Neural cell (in vitro differentiated cells): Measurements from ENCODE around the gene GABBR2. TPM values are rescaled to one million over a fixed set of nuclear protein-coding genes. Genes with fewer than 3 reads are reported as not detected.

ENCODE experiments used
- H2AFZ ChIP-seq: fragments of 200-600, 300-800 bp; sonication (generic), shearing (Covaris generic); 2 replicates; pipeline ENCODE4 v1.6.0; 2014; ENCODE audit warnings: low read depth, mild to moderate bottlenecking, antibody characterized with exemption, low read length, moderate library complexity
- H3F3A ChIP-seq: fragments of 200-600 bp; shearing (Covaris generic); 2 replicates; pipeline ENCODE4 v1.6.1; 2016; ENCODE audit warnings: mild to moderate bottlenecking, moderate library complexity, mixed read lengths, antibody characterized with exemption, low read length; ENCODE audit not compliant: insufficient read depth, poor library complexity, severe bottlenecking
- H3K27ac ChIP-seq: fragments of 200-600, 300-800 bp; sonication (generic), shearing (Covaris generic); 2 replicates; pipeline ENCODE4 v1.5.1; 2014; ENCODE audit warnings: mild to moderate bottlenecking, low read length, moderate library complexity
- H3K27me3 ChIP-seq: fragments of 300-800, 200-600 bp; sonication (generic), shearing (Covaris generic); 2 replicates; pipeline ENCODE4 v1.6.0; 2014; ENCODE audit warnings: mild to moderate bottlenecking, low read depth, low read length, moderate library complexity; ENCODE audit not compliant: insufficient read depth
- H3K36me3 ChIP-seq: fragments of 300-800, 200-600 bp; sonication (generic), shearing (Covaris generic); 2 replicates; pipeline ENCODE4 v1.5.1; 2014; ENCODE audit warnings: mild to moderate bottlenecking, antibody characterized with exemption, low read length, moderate library complexity; ENCODE audit not compliant: insufficient read depth
- H3K4me2 ChIP-seq: fragments of 300-800, 200-600 bp; sonication (generic), shearing (Covaris generic); 2 replicates; pipeline ENCODE4 v1.6.0; 2014; ENCODE audit warnings: mild to moderate bottlenecking, low read length
- H3K4me3 ChIP-seq: fragments of 300-800, 200-600 bp; sonication (generic), shearing (Covaris generic); 2 replicates; pipeline ENCODE4 v1.5.1; 2014; ENCODE audit warnings: mild to moderate bottlenecking, low read length, moderate library complexity
- H3K79me2 ChIP-seq: fragments of 200-600 bp; shearing (Covaris generic); replicated peaks from 2 replicates; pipeline ENCODE4 v1.6.0; 2014; ENCODE audit warnings: mild to moderate bottlenecking, low read length, moderate library complexity; ENCODE audit not compliant: insufficient read depth
- H3K9ac ChIP-seq: fragments of 300-800, 200-600 bp; sonication (generic), shearing (Covaris generic); 2 replicates; pipeline ENCODE4 v1.6.1; 2016; ENCODE audit warnings: mild to moderate bottlenecking, low read length, mixed read lengths
- H3K9me2 ChIP-seq: fragments of 200-600 bp; shearing (Covaris generic); 2 replicates; pipeline ENCODE4 v1.6.1; 2016; ENCODE audit warnings: mild to moderate bottlenecking, low read length, mixed read lengths; ENCODE audit not compliant: insufficient read depth
- H3K9me3 ChIP-seq: fragments of 200-600, 300-800 bp; sonication (generic), shearing (Covaris generic); 2 replicates; pipeline ENCODE4 v1.6.1; 2016; ENCODE audit warnings: mild to moderate bottlenecking, mixed run types, low read length, moderate library complexity, mixed read lengths
- H4K20me1 ChIP-seq: fragments of 200-600 bp; shearing (Covaris generic); 2 replicates; pipeline ENCODE4 v1.6.1; 2016; ENCODE audit warnings: mild to moderate bottlenecking, mixed run types; ENCODE audit not compliant: insufficient read depth
- EP300 ChIP-seq: fragments of 450-650 bp; conservative IDR thresholded peaks from 2 replicates; pipeline ENCODE4 v1.6.1; 2014; ENCODE audit warnings: antibody characterized with exemption, mild to moderate bottlenecking, moderate library complexity; ENCODE audit not compliant: poor library complexity, severe bottlenecking
- EZH2 ChIP-seq: fragments of 200-600, 300-800 bp; shearing (Covaris generic), sonication (generic); IDR thresholded peaks from 2 replicates; pipeline ENCODE4 v1.6.1; 2014; ENCODE audit warnings: antibody characterized with exemption, low read length, borderline replicate concordance, mild to moderate bottlenecking; ENCODE audit not compliant: insufficient read depth, poor library complexity, severe bottlenecking
- MXI1 ChIP-seq: fragments of 450-650 bp; conservative IDR thresholded peaks from 2 replicates; pipeline ENCODE4 v1.6.1; 2014; ENCODE audit warnings: antibody characterized with exemption, mild to moderate bottlenecking; ENCODE audit not compliant: poor library complexity, severe bottlenecking
- POLR2AphosphoS5 ChIP-seq: IDR thresholded peaks from 2 replicates; pipeline ENCODE4 v1.6.1; 2012
- RAD21 ChIP-seq: fragments of 450-650 bp; conservative IDR thresholded peaks from 2 replicates; pipeline ENCODE4 v1.6.1; 2014; ENCODE audit warnings: antibody characterized with exemption, mild to moderate bottlenecking, moderate library complexity
- SMC3 ChIP-seq: fragments of 450-650 bp; conservative IDR thresholded peaks from 2 replicates; pipeline ENCODE4 v1.6.1; 2014; ENCODE audit warnings: antibody characterized with exemption, mild to moderate bottlenecking, moderate library complexity; ENCODE audit not compliant: poor library complexity
- TAF1 ChIP-seq: IDR thresholded peaks from 2 replicates; pipeline ENCODE4 v1.6.1; 2012; ENCODE audit warnings: low read depth
- polyA plus RNA-seq: library from polyadenylated mRNA; depleted of rRNA; stranded (reverse); fragments of >200 nt; gene quantifications from 2 replicates; pipeline ENCODE4 v1.2.3, GENCODE V29; 2014
- TF ChIP-seq, protein P1 (sequence below): fragments of 450-650 bp; IDR thresholded peaks from 2 replicates; pipeline ENCODE4 v1.5.1; 2014; ENCODE audit warnings: antibody characterized with exemption, mild to moderate bottlenecking, moderate library complexity; ENCODE audit not compliant: poor library complexity, severe bottlenecking
- TF ChIP-seq, protein P2 (sequence below): IDR thresholded peaks from 2 replicates; pipeline ENCODE4 v1.6.1; 2012; ENCODE audit warnings: borderline replicate concordance

The GABBR2 gene
- polyA plus RNA-seq, 1 donor from 2014 or later = 7.1 TPM

DNA sequence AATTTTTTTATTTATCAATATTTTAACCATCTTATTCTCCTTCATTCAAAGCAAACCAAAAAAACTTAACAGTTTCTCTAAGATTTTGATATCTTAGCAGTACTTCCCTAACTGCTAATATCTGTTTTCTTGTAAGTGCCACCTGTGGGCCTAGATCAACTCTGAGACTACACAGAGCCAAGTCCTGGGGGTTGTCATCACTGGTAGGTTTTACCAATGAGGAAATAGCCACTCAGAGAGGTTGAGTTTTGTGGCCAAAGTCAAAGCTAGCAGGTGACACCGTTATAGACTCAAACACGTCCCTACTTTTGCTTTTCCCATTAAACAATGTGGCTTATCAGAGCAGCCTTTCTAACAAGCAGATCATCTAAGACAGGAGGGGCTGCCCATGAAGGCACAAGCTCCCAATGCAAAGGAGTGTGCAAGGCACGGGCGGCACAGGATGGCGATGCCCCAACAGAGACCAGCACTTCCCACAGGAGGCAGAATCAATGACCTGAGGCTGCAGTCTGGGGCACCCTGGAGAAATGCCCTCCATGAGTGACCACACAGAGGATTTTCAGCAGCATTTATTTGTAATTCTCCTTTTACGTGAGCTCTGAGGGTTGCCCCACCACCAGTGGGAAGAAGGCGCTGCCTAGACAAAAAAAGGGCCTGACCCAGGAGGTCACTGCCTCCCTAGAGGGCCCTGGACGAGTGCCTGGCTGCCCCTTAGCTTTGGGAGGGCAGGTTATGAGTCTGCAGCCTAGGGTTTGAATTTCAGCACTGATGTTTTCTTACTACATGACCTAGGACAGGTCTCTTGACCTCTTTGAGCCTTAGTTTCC, 460.7 kb downstream of the GABBR2 start:
- Histone ChIP-seq H3K9ac (no peak overlapping the region), H3K4me3 (no peak overlapping the region), H3K79me2 (no peaks in the 10 kb centered on the region), H3K27ac (no peak overlapping the region), H3K4me2 (no peak overlapping the region), H3K36me3 (no peaks in the 10 kb centered on the region), H2AFZ (no peak overlapping the region), H3K9me2 (no peaks in the 10 kb centered on the region), H3F3A (no peaks in the 10 kb centered on the region), H4K20me1 (no peaks in the 10 kb centered on the region), H3K27me3 (no peaks in the 10 kb centered on the region), H3K9me3 (no peaks in the 10 kb centered on the region)
- no peak for TF ChIP-seq MXI1
- TF ChIP-seq EZH2 = no peak
- TF ChIP-seq, protein P1, sequence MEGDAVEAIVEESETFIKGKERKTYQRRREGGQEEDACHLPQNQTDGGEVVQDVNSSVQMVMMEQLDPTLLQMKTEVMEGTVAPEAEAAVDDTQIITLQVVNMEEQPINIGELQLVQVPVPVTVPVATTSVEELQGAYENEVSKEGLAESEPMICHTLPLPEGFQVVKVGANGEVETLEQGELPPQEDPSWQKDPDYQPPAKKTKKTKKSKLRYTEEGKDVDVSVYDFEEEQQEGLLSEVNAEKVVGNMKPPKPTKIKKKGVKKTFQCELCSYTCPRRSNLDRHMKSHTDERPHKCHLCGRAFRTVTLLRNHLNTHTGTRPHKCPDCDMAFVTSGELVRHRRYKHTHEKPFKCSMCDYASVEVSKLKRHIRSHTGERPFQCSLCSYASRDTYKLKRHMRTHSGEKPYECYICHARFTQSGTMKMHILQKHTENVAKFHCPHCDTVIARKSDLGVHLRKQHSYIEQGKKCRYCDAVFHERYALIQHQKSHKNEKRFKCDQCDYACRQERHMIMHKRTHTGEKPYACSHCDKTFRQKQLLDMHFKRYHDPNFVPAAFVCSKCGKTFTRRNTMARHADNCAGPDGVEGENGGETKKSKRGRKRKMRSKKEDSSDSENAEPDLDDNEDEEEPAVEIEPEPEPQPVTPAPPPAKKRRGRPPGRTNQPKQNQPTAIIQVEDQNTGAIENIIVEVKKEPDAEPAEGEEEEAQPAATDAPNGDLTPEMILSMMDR = no peak
- TF ChIP-seq EP300 = no peak
- no peak for TF ChIP-seq POLR2AphosphoS5
- TF ChIP-seq, protein P2, sequence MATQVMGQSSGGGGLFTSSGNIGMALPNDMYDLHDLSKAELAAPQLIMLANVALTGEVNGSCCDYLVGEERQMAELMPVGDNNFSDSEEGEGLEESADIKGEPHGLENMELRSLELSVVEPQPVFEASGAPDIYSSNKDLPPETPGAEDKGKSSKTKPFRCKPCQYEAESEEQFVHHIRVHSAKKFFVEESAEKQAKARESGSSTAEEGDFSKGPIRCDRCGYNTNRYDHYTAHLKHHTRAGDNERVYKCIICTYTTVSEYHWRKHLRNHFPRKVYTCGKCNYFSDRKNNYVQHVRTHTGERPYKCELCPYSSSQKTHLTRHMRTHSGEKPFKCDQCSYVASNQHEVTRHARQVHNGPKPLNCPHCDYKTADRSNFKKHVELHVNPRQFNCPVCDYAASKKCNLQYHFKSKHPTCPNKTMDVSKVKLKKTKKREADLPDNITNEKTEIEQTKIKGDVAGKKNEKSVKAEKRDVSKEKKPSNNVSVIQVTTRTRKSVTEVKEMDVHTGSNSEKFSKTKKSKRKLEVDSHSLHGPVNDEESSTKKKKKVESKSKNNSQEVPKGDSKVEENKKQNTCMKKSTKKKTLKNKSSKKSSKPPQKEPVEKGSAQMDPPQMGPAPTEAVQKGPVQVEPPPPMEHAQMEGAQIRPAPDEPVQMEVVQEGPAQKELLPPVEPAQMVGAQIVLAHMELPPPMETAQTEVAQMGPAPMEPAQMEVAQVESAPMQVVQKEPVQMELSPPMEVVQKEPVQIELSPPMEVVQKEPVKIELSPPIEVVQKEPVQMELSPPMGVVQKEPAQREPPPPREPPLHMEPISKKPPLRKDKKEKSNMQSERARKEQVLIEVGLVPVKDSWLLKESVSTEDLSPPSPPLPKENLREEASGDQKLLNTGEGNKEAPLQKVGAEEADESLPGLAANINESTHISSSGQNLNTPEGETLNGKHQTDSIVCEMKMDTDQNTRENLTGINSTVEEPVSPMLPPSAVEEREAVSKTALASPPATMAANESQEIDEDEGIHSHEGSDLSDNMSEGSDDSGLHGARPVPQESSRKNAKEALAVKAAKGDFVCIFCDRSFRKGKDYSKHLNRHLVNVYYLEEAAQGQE = no peak
- no peak for TF ChIP-seq TAF1
- no peak for TF ChIP-seq RAD21
- TF ChIP-seq SMC3 = no peak

DNA sequence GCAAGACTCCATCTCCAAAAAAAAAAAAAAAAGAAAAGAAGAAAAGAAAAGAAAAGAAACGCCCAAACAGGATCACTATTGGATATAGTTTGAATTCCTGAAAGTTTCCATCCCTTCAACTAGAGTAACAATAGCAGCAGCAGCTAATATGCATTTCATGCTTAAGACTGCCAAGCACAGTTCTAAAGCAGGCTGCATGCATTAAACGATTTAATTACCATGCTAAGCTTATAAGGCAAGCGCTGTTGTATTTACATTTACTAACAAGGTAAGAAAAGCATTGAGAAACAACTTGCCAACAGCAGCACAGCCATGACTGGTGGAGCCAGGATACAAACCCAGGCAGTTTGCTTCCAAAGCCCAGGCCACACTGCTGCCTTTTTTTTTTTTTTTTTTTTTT, 466.3 kb downstream of the GABBR2 start:
- H3F3A ChIP-seq = no peaks in the 10 kb centered on the region
- no peak overlapping the region for H3K27ac ChIP-seq
- no peak overlapping the region for H2AFZ ChIP-seq
- H3K9ac ChIP-seq = no peak overlapping the region
- no peaks in the 10 kb centered on the region for H3K9me3 ChIP-seq
- no peaks in the 10 kb centered on the region for H4K20me1 ChIP-seq
- no peaks in the 10 kb centered on the region for H3K79me2 ChIP-seq
- no peaks in the 10 kb centered on the region for H3K9me2 ChIP-seq
- no peak for TF ChIP-seq MXI1
- no peak for TF ChIP-seq POLR2AphosphoS5
- no peak for TF ChIP-seq TAF1
- no peak for TF ChIP-seq EP300
- no peak for TF ChIP-seq SMC3
- TF ChIP-seq EZH2 = no peak
- TF ChIP-seq, protein P1 = no peak
- TF ChIP-seq, protein P2 = no peak
- TF ChIP-seq RAD21 = no peak
- H3K36me3 ChIP-seq = no peaks in the 10 kb centered on the region
- H3K4me2 ChIP-seq = no peak overlapping the region
- no peak overlapping the region for H3K4me3 ChIP-seq
- no peaks in the 10 kb centered on the region for H3K27me3 ChIP-seq
